ENCODE data around the gene TPRG1L.

Gene TPRG1L

DNA sequence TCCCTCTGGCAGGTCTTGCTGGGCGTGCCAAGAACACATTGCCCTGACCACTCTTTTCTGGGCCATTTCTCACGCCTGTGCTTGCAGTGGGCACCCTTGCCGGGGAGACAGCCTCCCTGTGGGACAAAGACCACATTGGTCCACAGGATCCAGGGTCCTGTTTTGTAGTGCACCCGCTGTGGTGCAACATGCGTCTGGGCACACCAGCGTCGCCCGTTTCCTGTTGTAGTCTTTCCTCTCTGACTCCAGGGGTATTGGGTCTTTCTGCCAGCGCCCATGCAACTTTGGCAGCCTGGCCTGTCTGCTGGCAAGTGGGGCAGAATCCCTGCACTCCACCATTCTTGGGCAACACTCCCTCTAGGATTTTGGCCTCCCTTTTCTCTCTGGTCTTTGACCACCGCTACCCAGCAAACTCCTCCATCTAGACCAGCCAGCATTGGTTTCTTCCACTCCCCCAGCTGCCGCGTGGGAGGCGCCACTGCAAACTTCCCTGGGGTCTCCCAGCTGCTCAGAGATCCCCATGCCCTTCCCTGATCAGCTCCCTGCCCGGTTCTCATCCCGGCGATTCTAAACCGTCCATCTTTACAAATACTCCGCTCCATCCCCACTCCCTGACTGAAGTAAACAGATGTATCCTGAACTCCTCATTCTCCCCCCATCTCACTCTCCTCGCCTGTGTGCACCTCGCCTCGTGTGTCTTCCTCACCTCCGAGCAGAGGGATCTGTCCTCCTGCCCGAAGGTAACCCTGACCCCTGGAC lies 1.2 kb upstream of the TPRG1L start:
- H3K27ac ChIP-seq (ENCODE audit: low read depth, low read length, poor library complexity, severe bottlenecking), result no peak overlapping the region
- no peak for TF ChIP-seq CTCF (IDR thresholded peaks at IDR 0.05; ENCODE audit: low read length)
- no peak for TF ChIP-seq EZH2 (IDR thresholded peaks at IDR 0.05; ENCODE audit: borderline replicate concordance, low read length)
- H3K9me2 ChIP-seq (ENCODE audit: low read depth, low read length), result no peaks in the 10 kb centered on the region
- H3K36me3 ChIP-seq (ENCODE audit: insufficient read depth, low read length), result peaks cover 12% of the 10 kb centered on the region; the same call in 1 of the 2 replicates
- H3K9me3 ChIP-seq (ENCODE audit: low read length), result no peaks in the 10 kb centered on the region
- peak overlapping the region; percentile 87 for H3K4me3 ChIP-seq (ENCODE audit: low read depth, low read length, poor library complexity, severe bottlenecking)
- peak overlapping the region; percentile 91 for H3K4me2 ChIP-seq (ENCODE audit: low read length)
- no peaks in the 10 kb centered on the region for H4K20me1 ChIP-seq (ENCODE audit: insufficient read depth, low read length)
- H3K4me1 ChIP-seq (ENCODE audit: insufficient read depth, low read length, severe bottlenecking), result peaks cover 23% of the 10 kb centered on the region
- H3K79me2 ChIP-seq (ENCODE audit: insufficient read depth, low read length), result no peaks in the 10 kb centered on the region
- peak overlapping the region; percentile 69 for H3K9ac ChIP-seq (ENCODE audit: low read length)
- H3K27me3 ChIP-seq (ENCODE audit: insufficient read depth, low read length), result no peaks in the 10 kb centered on the region; the same call in 1 of the 2 replicates
- no peak overlapping the region for H2AFZ ChIP-seq (ENCODE audit: low read length)
- H3F3A ChIP-seq (ENCODE audit: insufficient read depth, low read length), result no peaks in the 10 kb centered on the region

- Histone ChIP-seq H3K9ac (ENCODE audit: low read length) (peak overlapping the region; percentile 76), H3K4me3 (ENCODE audit: low read depth, low read length, poor library complexity, severe bottlenecking) (peak overlapping the region; percentile 87), H2AFZ (ENCODE audit: low read length) (no peak overlapping the region), H3K27ac (ENCODE audit: low read depth, low read length, poor library complexity, severe bottlenecking) (no peak overlapping the region), H3K36me3 (ENCODE audit: insufficient read depth, low read length) (peaks cover 28% of the 10 kb centered on the region; the same call in 1 of the 2 replicates), H3K4me1 (ENCODE audit: insufficient read depth, low read length, severe bottlenecking) (peaks cover 23% of the 10 kb centered on the region), H3K79me2 (ENCODE audit: insufficient read depth, low read length) (no peaks in the 10 kb centered on the region), H3F3A (ENCODE audit: insufficient read depth, low read length) (0 out of 2 replicates have a peak, but pooled peaks cover 3% of the 10 kb centered on the region), H3K9me3 (ENCODE audit: low read length) (no peaks in the 10 kb centered on the region), H3K4me2 (ENCODE audit: low read length) (peak overlapping the region; percentile 92), H3K9me2 (ENCODE audit: low read depth, low read length) (no peaks in the 10 kb centered on the region), H3K27me3 (ENCODE audit: insufficient read depth, low read length) (no peaks in the 10 kb centered on the region; the same call in 1 of the 2 replicates), H4K20me1 (ENCODE audit: insufficient read depth, low read length) (no peaks in the 10 kb centered on the region)
- TF ChIP-seq EZH2 (IDR thresholded peaks at IDR 0.05; ENCODE audit: borderline replicate concordance, low read length) (no peak), CTCF (IDR thresholded peaks at IDR 0.05; ENCODE audit: low read length) (no peak)
These were observed 514 bp downstream of the TPRG1L start for GRCh38 chr1:3625151-3625907.

- Histone ChIP-seq H3K4me2 (ENCODE audit: low read length) (peak overlapping the region; percentile 92; the same call in 1 of the 2 replicates), H3K27me3 (ENCODE audit: insufficient read depth, low read length) (no peaks in the 10 kb centered on the region; the same call in 1 of the 2 replicates), H2AFZ (ENCODE audit: low read length) (no peak overlapping the region), H3F3A (ENCODE audit: insufficient read depth, low read length) (0 out of 2 replicates have a peak, but pooled peaks cover 3% of the 10 kb centered on the region), H3K4me3 (ENCODE audit: low read depth, low read length, poor library complexity, severe bottlenecking) (peak overlapping the region; percentile 87), H4K20me1 (ENCODE audit: insufficient read depth, low read length) (no peaks in the 10 kb centered on the region), H3K4me1 (ENCODE audit: insufficient read depth, low read length, severe bottlenecking) (peaks cover 23% of the 10 kb centered on the region), H3K36me3 (ENCODE audit: insufficient read depth, low read length) (peaks cover 28% of the 10 kb centered on the region; the same call in 1 of the 2 replicates), H3K9me3 (ENCODE audit: low read length) (no peaks in the 10 kb centered on the region), H3K9me2 (ENCODE audit: low read depth, low read length) (no peaks in the 10 kb centered on the region), H3K79me2 (ENCODE audit: insufficient read depth, low read length) (no peaks in the 10 kb centered on the region), H3K9ac (ENCODE audit: low read length) (no peak overlapping the region; the same call in 1 of the 2 replicates), H3K27ac (ENCODE audit: low read depth, low read length, poor library complexity, severe bottlenecking) (no peak overlapping the region)
- no peak for TF ChIP-seq CTCF (IDR thresholded peaks at IDR 0.05; ENCODE audit: low read length)
- no peak for TF ChIP-seq EZH2 (IDR thresholded peaks at IDR 0.05; ENCODE audit: borderline replicate concordance, low read length)
These were observed 1.2 kb downstream of the TPRG1L start for GRCh38 chr1:3626025-3626424.

Measured in OCI-LY1 (cell line).